OCI-LY1 (cell line): Measurements from ENCODE around the gene ATXN3L.

Experiments used
- CTCF ChIP-seq: fragments of 200-600 bp; sonication (generic), shearing (Covaris generic); IDR thresholded peaks from 2 replicates; pipeline ENCODE4 v1.5.1; 2017; ENCODE audit warnings: mild to moderate bottlenecking, antibody characterized with exemption, low read length, moderate library complexity, mixed read lengths
- EZH2 ChIP-seq: fragments of 200-600 bp; sonication (generic), shearing (Covaris generic); IDR thresholded peaks from 2 replicates; pipeline ENCODE4 v1.8.0; 2017; ENCODE audit warnings: borderline replicate concordance, mixed run types, mild to moderate bottlenecking, antibody characterized with exemption, low read length, moderate library complexity, mixed read lengths

- TF ChIP-seq CTCF: no peak
- no peak for TF ChIP-seq EZH2
Observed at GRCh38 chrX:13367950-13368349, 48.1 kb upstream of the ATXN3L start.
